Measurements from ENCODE around the gene FOXA3.
"Not testable (repeated sequence)": the region's sequence is repeated elsewhere in the genome, so short reads cannot be mapped to it uniquely, and the experiment has no call there.

DNA sequence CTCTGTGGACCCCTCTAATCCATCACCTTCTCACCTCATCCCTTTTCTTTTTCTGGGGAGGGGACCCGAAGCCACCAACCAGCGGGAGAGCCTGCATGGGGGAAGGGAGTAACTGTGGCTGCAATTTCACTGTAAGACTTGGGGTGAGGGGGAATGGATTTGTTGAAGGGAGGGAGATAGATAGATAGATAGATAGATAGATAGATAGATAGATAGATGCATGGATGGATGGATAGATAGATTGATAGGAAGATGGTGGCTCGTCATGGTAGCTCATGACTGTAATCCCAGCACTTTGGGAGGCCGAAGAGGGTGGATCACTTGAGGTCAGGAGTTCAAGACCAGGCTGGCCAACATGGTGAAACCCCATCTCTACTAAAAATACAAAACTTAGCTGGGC is 3.1 kb downstream of the FOXA3 start:
- not testable (repeated sequence) for TF ChIP-seq ZNF747 (tag by site-specific recombination; IDR thresholded peaks at IDR 0.05); ZNF521 (tag by site-specific recombination; IDR thresholded peaks at IDR 0.05); ZNF274 (IDR thresholded peaks at IDR 0.05; ENCODE audit: low read length); ZNF274 (tag by site-specific recombination; IDR thresholded peaks at IDR 0.05; ENCODE audit: borderline replicate concordance); ZNF530 (tag by site-specific recombination; IDR thresholded peaks at IDR 0.05; ENCODE audit: low read depth); ZNF670 (tag by site-specific recombination; IDR thresholded peaks at IDR 0.05; ENCODE audit: low read depth)
- TF ChIP-seq, protein P1, sequence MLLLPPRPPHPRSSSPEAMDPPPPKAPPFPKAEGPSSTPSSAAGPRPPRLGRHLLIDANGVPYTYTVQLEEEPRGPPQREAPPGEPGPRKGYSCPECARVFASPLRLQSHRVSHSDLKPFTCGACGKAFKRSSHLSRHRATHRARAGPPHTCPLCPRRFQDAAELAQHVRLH (tag by site-specific recombination; IDR thresholded peaks at IDR 0.05), result not testable (repeated sequence)
- TF ChIP-seq, protein P2, sequence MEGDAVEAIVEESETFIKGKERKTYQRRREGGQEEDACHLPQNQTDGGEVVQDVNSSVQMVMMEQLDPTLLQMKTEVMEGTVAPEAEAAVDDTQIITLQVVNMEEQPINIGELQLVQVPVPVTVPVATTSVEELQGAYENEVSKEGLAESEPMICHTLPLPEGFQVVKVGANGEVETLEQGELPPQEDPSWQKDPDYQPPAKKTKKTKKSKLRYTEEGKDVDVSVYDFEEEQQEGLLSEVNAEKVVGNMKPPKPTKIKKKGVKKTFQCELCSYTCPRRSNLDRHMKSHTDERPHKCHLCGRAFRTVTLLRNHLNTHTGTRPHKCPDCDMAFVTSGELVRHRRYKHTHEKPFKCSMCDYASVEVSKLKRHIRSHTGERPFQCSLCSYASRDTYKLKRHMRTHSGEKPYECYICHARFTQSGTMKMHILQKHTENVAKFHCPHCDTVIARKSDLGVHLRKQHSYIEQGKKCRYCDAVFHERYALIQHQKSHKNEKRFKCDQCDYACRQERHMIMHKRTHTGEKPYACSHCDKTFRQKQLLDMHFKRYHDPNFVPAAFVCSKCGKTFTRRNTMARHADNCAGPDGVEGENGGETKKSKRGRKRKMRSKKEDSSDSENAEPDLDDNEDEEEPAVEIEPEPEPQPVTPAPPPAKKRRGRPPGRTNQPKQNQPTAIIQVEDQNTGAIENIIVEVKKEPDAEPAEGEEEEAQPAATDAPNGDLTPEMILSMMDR (tag by site-specific recombination; IDR thresholded peaks at IDR 0.05), result not testable (repeated sequence)

Data from HEK293 (cell line).